ENCODE measurements around the gene YDJC. TPM values are rescaled to one million over a fixed set of nuclear protein-coding genes. Genes with fewer than 3 reads are reported as not detected.

Gene YDJC
- total and polyA plus RNA-seq, 2 of the 13 experiments (the other 11 are each of a cell fraction or from before 2014, with no cell fraction given), result 15.3 to 32.0 TPM

DNA sequence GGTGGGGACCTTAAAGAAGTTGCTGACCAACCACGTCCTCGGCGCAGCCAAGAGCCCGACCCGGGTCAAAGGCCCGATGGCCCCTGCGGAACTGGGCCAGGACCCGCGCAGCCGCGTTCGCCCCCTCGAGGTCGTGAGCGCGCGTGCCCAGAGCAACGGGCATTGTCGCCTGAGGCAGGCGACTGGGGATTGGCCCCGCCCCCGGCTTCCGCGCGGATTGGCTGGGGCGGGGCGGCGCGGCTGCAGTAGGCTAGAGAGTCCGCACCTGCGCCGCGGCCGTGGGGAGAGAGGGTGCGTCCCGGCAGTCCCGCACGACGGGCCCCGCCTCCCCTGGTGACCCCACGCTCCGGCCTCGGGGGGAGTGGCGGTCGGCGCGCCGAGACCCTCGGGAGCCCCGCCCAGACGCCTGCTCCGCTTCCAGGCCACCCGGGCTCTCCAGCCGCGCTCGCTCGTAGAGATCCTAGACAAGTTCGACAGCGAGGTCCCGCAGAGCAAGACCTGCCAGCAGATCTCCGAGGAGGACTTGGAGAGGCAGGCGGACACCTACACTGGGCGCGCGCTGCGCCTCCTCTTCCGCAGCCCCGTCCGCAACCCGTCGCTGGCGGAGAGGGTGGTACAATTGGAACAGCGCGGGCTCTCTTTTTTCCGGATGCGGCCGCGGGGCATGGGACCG, 27.7 kb upstream of the YDJC start (continued):
- TF ChIP-seq ZNF546 (CRISPR knock-in tag; conservative IDR thresholded peaks at IDR 0.05) (no peak), POLR2G (IDR thresholded peaks at IDR 0.05; ENCODE audit: low read depth, low read length) (peak; percentile 73), KDM5A (IDR thresholded peaks at IDR 0.05; ENCODE audit: borderline replicate concordance, low read length) (no peak), HOXA5 (CRISPR knock-in tag; IDR thresholded peaks at IDR 0.05) (peak; percentile 55; the same call in 1 of the 2 replicates), ZNF552 (CRISPR knock-in tag; IDR thresholded peaks at IDR 0.05; ENCODE audit: borderline replicate concordance) (no peak), SETDB1 (CRISPR knock-in tag; IDR thresholded peaks at IDR 0.05; ENCODE audit: borderline replicate concordance) (no peak), MEIS2 (CRISPR knock-in tag; IDR thresholded peaks at IDR 0.05) (peak; percentile 14; the same call in 1 of the 2 replicates), HOXD1 (CRISPR knock-in tag; IDR thresholded peaks at IDR 0.05) (no peak), NCOR1 (IDR thresholded peaks at IDR 0.05; ENCODE audit: borderline replicate concordance, low read length) (no peak), PAX8 (CRISPR knock-in tag; IDR thresholded peaks at IDR 0.05; ENCODE audit: borderline replicate concordance) (no peak), ZNF598 (CRISPR knock-in tag; IDR thresholded peaks at IDR 0.05; ENCODE audit: borderline replicate concordance) (no peak), FLYWCH1 (CRISPR knock-in tag; IDR thresholded peaks at IDR 0.05) (no peak), RFX3 (CRISPR knock-in tag; IDR thresholded peaks at IDR 0.05) (no peak), MIXL1 (CRISPR knock-in tag; IDR thresholded peaks at IDR 0.05) (no peak)
- TF ChIP-seq, protein P1, sequence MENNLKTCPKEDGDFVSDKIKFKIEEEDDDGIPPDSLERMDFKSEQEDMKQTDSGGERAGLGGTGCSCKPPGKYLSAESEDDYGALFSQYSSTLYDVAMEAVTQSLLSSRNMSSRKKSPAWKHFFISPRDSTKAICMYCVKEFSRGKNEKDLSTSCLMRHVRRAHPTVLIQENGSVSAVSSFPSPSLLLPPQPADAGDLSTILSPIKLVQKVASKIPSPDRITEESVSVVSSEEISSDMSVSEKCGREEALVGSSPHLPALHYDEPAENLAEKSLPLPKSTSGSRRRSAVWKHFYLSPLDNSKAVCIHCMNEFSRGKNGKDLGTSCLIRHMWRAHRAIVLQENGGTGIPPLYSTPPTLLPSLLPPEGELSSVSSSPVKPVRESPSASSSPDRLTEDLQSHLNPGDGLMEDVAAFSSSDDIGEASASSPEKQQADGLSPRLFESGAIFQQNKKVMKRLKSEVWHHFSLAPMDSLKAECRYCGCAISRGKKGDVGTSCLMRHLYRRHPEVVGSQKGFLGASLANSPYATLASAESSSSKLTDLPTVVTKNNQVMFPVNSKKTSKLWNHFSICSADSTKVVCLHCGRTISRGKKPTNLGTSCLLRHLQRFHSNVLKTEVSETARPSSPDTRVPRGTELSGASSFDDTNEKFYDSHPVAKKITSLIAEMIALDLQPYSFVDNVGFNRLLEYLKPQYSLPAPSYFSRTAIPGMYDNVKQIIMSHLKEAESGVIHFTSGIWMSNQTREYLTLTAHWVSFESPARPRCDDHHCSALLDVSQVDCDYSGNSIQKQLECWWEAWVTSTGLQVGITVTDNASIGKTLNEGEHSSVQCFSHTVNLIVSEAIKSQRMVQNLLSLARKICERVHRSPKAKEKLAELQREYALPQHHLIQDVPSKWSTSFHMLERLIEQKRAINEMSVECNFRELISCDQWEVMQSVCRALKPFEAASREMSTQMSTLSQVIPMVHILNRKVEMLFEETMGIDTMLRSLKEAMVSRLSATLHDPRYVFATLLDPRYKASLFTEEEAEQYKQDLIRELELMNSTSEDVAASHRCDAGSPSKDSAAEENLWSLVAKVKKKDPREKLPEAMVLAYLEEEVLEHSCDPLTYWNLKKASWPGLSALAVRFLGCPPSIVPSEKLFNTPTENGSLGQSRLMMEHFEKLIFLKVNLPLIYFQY (CRISPR knock-in tag; IDR thresholded peaks at IDR 0.05; ENCODE audit: borderline replicate concordance), result peak; percentile 97
- TF ChIP-seq, protein P2, sequence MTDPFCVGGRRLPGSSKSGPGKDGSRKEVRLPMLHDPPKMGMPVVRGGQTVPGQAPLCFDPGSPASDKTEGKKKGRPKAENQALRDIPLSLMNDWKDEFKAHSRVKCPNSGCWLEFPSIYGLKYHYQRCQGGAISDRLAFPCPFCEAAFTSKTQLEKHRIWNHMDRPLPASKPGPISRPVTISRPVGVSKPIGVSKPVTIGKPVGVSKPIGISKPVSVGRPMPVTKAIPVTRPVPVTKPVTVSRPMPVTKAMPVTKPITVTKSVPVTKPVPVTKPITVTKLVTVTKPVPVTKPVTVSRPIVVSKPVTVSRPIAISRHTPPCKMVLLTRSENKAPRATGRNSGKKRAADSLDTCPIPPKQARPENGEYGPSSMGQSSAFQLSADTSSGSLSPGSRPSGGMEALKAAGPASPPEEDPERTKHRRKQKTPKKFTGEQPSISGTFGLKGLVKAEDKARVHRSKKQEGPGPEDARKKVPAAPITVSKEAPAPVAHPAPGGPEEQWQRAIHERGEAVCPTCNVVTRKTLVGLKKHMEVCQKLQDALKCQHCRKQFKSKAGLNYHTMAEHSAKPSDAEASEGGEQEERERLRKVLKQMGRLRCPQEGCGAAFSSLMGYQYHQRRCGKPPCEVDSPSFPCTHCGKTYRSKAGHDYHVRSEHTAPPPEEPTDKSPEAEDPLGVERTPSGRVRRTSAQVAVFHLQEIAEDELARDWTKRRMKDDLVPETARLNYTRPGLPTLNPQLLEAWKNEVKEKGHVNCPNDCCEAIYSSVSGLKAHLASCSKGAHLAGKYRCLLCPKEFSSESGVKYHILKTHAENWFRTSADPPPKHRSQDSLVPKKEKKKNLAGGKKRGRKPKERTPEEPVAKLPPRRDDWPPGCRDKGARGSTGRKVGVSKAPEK (CRISPR knock-in tag; IDR thresholded peaks at IDR 0.05; ENCODE audit: borderline replicate concordance), result no peak
- TF ChIP-seq, protein P3, sequence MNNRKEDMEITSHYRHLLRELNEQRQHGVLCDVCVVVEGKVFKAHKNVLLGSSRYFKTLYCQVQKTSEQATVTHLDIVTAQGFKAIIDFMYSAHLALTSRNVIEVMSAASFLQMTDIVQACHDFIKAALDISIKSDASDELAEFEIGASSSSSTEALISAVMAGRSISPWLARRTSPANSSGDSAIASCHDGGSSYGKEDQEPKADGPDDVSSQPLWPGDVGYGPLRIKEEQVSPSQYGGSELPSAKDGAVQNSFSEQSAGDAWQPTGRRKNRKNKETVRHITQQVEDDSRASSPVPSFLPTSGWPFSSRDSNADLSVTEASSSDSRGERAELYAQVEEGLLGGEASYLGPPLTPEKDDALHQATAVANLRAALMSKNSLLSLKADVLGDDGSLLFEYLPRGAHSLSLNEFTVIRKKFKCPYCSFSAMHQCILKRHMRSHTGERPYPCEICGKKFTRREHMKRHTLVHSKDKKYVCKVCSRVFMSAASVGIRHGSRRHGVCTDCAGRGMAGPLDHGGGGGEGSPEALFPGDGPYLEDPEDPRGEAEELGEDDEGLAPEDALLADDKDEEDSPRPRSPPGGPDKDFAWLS (CRISPR knock-in tag; IDR thresholded peaks at IDR 0.05; ENCODE audit: borderline replicate concordance), result no peak
- TF ChIP-seq, protein P4, sequence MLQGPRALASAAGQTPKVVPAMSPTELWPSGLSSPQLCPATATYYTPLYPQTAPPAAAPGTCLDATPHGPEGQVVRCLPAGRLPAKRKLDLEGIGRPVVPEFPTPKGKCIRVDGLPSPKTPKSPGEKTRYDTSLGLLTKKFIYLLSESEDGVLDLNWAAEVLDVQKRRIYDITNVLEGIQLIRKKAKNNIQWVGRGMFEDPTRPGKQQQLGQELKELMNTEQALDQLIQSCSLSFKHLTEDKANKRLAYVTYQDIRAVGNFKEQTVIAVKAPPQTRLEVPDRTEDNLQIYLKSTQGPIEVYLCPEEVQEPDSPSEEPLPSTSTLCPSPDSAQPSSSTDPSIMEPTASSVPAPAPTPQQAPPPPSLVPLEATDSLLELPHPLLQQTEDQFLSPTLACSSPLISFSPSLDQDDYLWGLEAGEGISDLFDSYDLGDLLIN (CRISPR knock-in tag; IDR thresholded peaks at IDR 0.05; ENCODE audit: borderline replicate concordance), result no peak
- TF ChIP-seq, protein P5, sequence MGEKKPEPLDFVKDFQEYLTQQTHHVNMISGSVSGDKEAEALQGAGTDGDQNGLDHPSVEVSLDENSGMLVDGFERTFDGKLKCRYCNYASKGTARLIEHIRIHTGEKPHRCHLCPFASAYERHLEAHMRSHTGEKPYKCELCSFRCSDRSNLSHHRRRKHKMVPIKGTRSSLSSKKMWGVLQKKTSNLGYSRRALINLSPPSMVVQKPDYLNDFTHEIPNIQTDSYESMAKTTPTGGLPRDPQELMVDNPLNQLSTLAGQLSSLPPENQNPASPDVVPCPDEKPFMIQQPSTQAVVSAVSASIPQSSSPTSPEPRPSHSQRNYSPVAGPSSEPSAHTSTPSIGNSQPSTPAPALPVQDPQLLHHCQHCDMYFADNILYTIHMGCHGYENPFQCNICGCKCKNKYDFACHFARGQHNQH (CRISPR knock-in tag; IDR thresholded peaks at IDR 0.05), result no peak
